Stomach (tissue), 4 donors: Measurements from ENCODE around the gene NKAIN4.

Experiments used
- EP300 ChIP-seq: sonication (generic); formaldehyde crosslinking; IDR thresholded peaks from one replicate; pipeline ENCODE4 v1.6.1; 2017; ENCODE audit warnings: antibody characterized with exemption
- POLR2AphosphoS5 ChIP-seq, 3 donors: sonication (generic); formaldehyde crosslinking; IDR thresholded peaks; one replicate each; pipeline ENCODE4 v1.6.1; 2016; ENCODE audit warnings: antibody characterized with exemption in 3 of 3
- TF ChIP-seq, protein P1 (sequence below), 7 experiments: fragments of 450-650 bp in 4 of 7; fragments of 200-600 bp in 3 of 7; sonication (generic) in 3 of 7; IDR thresholded peaks; one replicate each; pipeline ENCODE4 v1.5.1; 2016 to 2019; ENCODE audit warnings: antibody characterized with exemption in 7 of 7, control low read depth in 2 of 7, mild to moderate bottlenecking in 1 of 7

DNA sequence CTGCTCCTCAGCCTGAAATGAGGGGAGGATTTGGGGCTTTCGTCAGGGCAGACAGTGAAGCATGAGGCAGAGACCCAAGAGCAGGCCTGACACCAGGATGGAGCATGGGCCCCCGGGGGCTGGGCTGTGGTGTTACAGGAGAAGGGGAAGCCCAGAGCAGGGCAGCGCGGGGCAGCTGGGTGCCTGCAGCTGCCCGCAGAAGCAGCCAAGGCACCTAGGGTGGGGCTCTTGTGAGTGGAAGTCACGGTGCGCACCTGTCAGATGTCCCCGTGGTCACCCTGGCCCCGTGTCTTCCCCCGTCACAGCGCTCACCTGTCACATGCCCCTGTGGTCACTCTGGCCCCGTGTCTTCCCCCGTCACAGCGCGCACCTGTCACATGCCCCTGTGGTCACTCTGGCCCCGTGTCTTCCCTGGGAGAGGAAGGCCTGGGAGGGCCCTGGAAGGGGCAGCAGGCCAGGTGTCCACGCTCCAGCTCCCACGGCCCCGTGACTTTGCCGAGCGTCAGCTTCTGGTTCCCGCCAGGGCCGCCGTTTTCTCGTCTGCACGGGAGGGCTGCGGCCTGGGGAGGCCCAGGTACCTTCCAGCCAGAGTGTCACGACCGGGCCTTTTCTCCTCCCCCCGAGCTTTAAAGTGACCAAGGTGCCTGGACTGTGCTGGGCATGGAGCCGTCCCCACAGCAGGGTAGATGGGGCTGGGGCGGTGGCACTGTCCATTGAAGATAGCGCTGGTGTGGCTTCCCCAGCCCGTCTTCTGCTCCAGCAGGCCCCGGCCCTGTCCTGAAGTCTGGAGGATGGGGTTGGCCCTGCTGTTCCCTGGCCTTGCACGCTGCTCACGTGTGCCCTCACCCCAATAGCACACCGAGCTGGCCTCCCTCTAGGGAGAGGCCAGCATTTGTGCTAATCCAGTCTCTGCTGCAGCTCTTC is 27.7 kb upstream of the NKAIN4 start:
- TF ChIP-seq, protein P1, sequence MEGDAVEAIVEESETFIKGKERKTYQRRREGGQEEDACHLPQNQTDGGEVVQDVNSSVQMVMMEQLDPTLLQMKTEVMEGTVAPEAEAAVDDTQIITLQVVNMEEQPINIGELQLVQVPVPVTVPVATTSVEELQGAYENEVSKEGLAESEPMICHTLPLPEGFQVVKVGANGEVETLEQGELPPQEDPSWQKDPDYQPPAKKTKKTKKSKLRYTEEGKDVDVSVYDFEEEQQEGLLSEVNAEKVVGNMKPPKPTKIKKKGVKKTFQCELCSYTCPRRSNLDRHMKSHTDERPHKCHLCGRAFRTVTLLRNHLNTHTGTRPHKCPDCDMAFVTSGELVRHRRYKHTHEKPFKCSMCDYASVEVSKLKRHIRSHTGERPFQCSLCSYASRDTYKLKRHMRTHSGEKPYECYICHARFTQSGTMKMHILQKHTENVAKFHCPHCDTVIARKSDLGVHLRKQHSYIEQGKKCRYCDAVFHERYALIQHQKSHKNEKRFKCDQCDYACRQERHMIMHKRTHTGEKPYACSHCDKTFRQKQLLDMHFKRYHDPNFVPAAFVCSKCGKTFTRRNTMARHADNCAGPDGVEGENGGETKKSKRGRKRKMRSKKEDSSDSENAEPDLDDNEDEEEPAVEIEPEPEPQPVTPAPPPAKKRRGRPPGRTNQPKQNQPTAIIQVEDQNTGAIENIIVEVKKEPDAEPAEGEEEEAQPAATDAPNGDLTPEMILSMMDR (IDR thresholded peaks at IDR 0.05): no peak
- no peak for TF ChIP-seq EP300
- TF ChIP-seq POLR2AphosphoS5 (IDR thresholded peaks at IDR 0.05): no peak
